ENCODE data around the gene RABGGTB.

- no peak for TF ChIP-seq HMGXB4 (CRISPR knock-in tag; IDR thresholded peaks at IDR 0.05)
- no peak for TF ChIP-seq CTCF (IDR thresholded peaks at IDR 0.05)
- no peak for TF ChIP-seq ZNF423 (CRISPR knock-in tag; IDR thresholded peaks at IDR 0.05)
- no peak for TF ChIP-seq STAT6 (CRISPR knock-in tag; conservative IDR thresholded peaks at IDR 0.05; ENCODE audit: low read depth)
- TF ChIP-seq USF1 (CRISPR knock-in tag; IDR thresholded peaks at IDR 0.05) = no peak
- TF ChIP-seq ZBTB43 (CRISPR knock-in tag; IDR thresholded peaks at IDR 0.05) = no peak
Observed at GRCh38 chr1:75765697-75766355, 20.2 kb upstream of the RABGGTB start.

Data from WTC11 (cell line).